Caco-2 (cell line): ENCODE data around the gene HACD2. TPM values are rescaled to one million over a fixed set of nuclear protein-coding genes. Genes with fewer than 3 reads are reported as not detected.
A peak's percentile ranks its signal among the peaks of the same experiment; 100 is the strongest.

ENCODE experiments used
- BruUV-seq: library from RNA; stranded (reverse); fragments of 400-500 nt; replicated peaks from 2 replicates; lab custom pipeline; 2021; lab: Mats Ljungman, UMichigan
- CTCF ChIA-PET: fragments of 300-600 bp; sonication (Branson Sonifier 250); formaldehyde crosslinking; loops from one replicate; lab custom pipeline; 2022; ENCODE audit warnings: antibody characterized with exemption; lab: Charles Lee
- POLR2A ChIA-PET: fragments of 300-600 bp; sonication (Branson Sonifier 250); formaldehyde crosslinking; loops from one replicate; lab custom pipeline; 2022; ENCODE audit warnings: antibody characterized with exemption; lab: Charles Lee
- DNase-seq, 2 experiments: peaks; one replicate each; pipeline versions ENCODE4 v3.0.0 to v3.0.0-alpha.2; 2020 to 2022
- H3K27me3 ChIP-seq: replicated peaks from 2 replicates; pipeline ENCODE4 v1.6.0; 2011; ENCODE audit warnings: low read length; ENCODE audit not compliant: control insufficient read depth, insufficient read depth
- H3K36me3 ChIP-seq: 2 replicates; pipeline ENCODE4 v1.5.1; 2011; ENCODE audit warnings: low read length; ENCODE audit not compliant: control insufficient read depth, insufficient read depth
- H3K4me1 ChIP-seq: fragments of 250-450 bp; sonication (Bioruptor Pico); 2 replicates; pipeline ENCODE4 v1.5.1; 2020; ENCODE audit warnings: mild to moderate bottlenecking
- H3K4me3 ChIP-seq: 2 replicates; pipeline ENCODE4 v1.5.1; 2011; ENCODE audit warnings: low read depth, mild to moderate bottlenecking, control low read depth, low read length
- H3K9me3 ChIP-seq: fragments of 250-450 bp; sonication (Bioruptor Pico); 2 replicates; pipeline ENCODE4 v1.5.1; 2020; ENCODE audit warnings: mild to moderate bottlenecking, moderate library complexity
- H3K27ac Mint-ChIP-seq: one replicate; pipeline ENCODE4 v1.8.0; 2022; ENCODE audit warnings: mixed read lengths; ENCODE audit not compliant: unreplicated experiment
- H3K27me3 Mint-ChIP-seq: one replicate; pipeline ENCODE4 v1.8.0; 2022; ENCODE audit warnings: mixed read lengths; ENCODE audit not compliant: insufficient read depth, unreplicated experiment
- H3K36me3 Mint-ChIP-seq: one replicate; pipeline ENCODE4 v1.8.0; 2022; ENCODE audit warnings: mild to moderate bottlenecking, mixed read lengths; ENCODE audit not compliant: insufficient read depth, unreplicated experiment
- H3K4me1 Mint-ChIP-seq: one replicate; pipeline ENCODE4 v1.8.0; 2022; ENCODE audit warnings: low read depth, mixed read lengths; ENCODE audit not compliant: unreplicated experiment
- H3K4me3 Mint-ChIP-seq: one replicate; pipeline ENCODE4 v1.8.0; 2022; ENCODE audit warnings: mild to moderate bottlenecking, moderate library complexity, mixed read lengths; ENCODE audit not compliant: unreplicated experiment
- H3K9me3 Mint-ChIP-seq: one replicate; pipeline ENCODE4 v1.8.0; 2022; ENCODE audit warnings: mixed read lengths; ENCODE audit not compliant: unreplicated experiment
- intact Hi-C: fragments of 100-400 bp; cut with micrococcal nuclease; formaldehyde crosslinking; loops from one replicate; pipeline ENCODE4 v1.10.0; 2022; ENCODE audit not compliant: unreplicated experiment
- total RNA-seq: library from RNA; stranded (reverse); gene quantifications from 2 replicates; pipeline ENCODE4 v1.2.3, GENCODE V29; 2022
- TF ChIP-seq, protein P1 (sequence below), 2 experiments: fragments of 200-600 bp in 1 of 2; IDR thresholded peaks; 1 replicate in 1 of 2; 2 replicates in 1 of 2; pipeline versions ENCODE4 v1.5.1 to v1.8.0; 2011 to 2022; ENCODE audit warnings: antibody characterized with exemption in 1 of 2, control low read depth in 1 of 2, inconsistent platforms in 1 of 2, low read depth in 1 of 2, low read length in 1 of 2, mild to moderate bottlenecking in 1 of 2, moderate library complexity in 1 of 2; ENCODE audit not compliant: insufficient read depth in 1 of 2, severe bottlenecking in 1 of 2, unreplicated experiment in 1 of 2

The HACD2 gene
- total RNA-seq, 1 experiment from 2014 or later = 92.5 TPM

DNA sequence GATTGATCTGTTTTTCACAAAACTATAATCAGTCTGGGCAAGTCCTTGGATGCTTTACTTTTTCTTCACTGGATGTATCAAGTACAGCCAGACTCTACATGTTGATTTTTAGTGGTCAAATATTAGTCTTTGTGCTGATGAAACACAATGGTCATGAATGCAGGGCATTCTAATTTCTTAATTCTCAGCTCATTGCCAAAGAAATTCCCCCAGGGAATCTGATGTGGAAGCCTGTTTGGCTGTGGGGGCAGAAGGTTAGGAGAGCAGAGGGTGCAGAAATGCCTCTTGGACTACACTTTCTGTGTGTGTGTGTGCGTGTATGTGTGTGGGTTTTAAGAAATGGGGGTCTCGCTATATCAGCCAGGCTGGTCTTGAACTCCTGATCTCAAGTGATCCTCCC, 48.7 kb upstream of the HACD2 start:
- no peak overlapping the region for H3K4me3 Mint-ChIP-seq
- ChIA-PET CTCF (interaction anchor here (1.1 kb wide), 2 partner anchors 9 to 27 kb away, joined by 3 to 4 read pairs; no protein-coding TSS in a partner anchor), POLR2A (no interaction called here)
- BruUV-seq = no TSS peak
- H3K4me3 ChIP-seq = no peak overlapping the region
- no peaks in the 10 kb centered on the region for H3K36me3 Mint-ChIP-seq
- no peak for DNase-seq
- no peaks in the 10 kb centered on the region for H3K9me3 Mint-ChIP-seq
- peak overlapping the region; percentile 66 for H3K27ac Mint-ChIP-seq
- intact Hi-C loops = no loop called here
- no peaks in the 10 kb centered on the region for H3K27me3 Mint-ChIP-seq
- H3K4me1 ChIP-seq = peaks cover 22% of the 10 kb centered on the region
- TF ChIP-seq, protein P1, sequence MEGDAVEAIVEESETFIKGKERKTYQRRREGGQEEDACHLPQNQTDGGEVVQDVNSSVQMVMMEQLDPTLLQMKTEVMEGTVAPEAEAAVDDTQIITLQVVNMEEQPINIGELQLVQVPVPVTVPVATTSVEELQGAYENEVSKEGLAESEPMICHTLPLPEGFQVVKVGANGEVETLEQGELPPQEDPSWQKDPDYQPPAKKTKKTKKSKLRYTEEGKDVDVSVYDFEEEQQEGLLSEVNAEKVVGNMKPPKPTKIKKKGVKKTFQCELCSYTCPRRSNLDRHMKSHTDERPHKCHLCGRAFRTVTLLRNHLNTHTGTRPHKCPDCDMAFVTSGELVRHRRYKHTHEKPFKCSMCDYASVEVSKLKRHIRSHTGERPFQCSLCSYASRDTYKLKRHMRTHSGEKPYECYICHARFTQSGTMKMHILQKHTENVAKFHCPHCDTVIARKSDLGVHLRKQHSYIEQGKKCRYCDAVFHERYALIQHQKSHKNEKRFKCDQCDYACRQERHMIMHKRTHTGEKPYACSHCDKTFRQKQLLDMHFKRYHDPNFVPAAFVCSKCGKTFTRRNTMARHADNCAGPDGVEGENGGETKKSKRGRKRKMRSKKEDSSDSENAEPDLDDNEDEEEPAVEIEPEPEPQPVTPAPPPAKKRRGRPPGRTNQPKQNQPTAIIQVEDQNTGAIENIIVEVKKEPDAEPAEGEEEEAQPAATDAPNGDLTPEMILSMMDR (IDR thresholded peaks at IDR 0.05; ENCODE audit: insufficient read depth in 1 of 2, low read depth in 1 of 2, low read length in 1 of 2, severe bottlenecking in 1 of 2, unreplicated experiment in 1 of 2) = no peak
- H3K4me1 Mint-ChIP-seq = peaks cover 11% of the 10 kb centered on the region
- H3K36me3 ChIP-seq = no peaks in the 10 kb centered on the region
- H3K9me3 ChIP-seq = no peaks in the 10 kb centered on the region
- no peaks in the 10 kb centered on the region for H3K27me3 ChIP-seq

DNA sequence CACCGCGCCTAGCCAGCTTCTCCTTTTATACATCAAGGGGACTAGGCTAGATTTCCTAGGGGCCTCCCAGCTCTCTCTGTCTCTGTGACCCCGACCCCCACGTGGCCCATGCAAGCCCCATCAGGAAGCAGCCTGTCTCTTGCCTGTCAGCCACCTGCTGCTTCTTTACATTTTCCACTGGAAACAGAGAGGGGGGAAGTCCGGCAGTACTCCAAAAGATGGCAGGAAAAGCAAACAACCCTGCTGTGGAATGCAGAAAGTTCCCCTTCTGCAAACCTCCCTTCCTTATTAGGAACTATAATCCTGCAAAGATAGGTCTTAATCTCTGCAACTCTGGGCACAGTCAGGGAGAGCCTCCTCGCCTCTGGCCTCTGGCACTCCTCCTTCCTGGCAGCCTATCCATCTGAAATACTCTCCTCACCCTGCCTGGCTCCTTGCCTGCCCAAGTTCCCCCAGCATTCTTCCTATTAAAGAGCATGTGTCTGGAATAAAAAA, 47.4 kb upstream of the HACD2 start:
- CTCF ChIA-PET = no interaction called here
- H3K9me3 ChIP-seq = no peaks in the 10 kb centered on the region
- Mint-ChIP-seq H3K9me3 (no peaks in the 10 kb centered on the region), H3K36me3 (no peaks in the 10 kb centered on the region), H3K27ac (no peak overlapping the region), H3K4me1 (peaks cover 7% of the 10 kb centered on the region), H3K4me3 (no peak overlapping the region), H3K27me3 (no peaks in the 10 kb centered on the region)
- POLR2A ChIA-PET = no interaction called here
- no peak for DNase-seq
- TF ChIP-seq, protein P1 (IDR thresholded peaks at IDR 0.05; ENCODE audit: insufficient read depth in 1 of 2, low read depth in 1 of 2, low read length in 1 of 2, severe bottlenecking in 1 of 2, unreplicated experiment in 1 of 2) = no peak
- intact Hi-C loops = no loop called here
- H3K4me3 ChIP-seq = no peak overlapping the region
- no TSS peak for BruUV-seq
- H3K36me3 ChIP-seq = no peaks in the 10 kb centered on the region
- H3K27me3 ChIP-seq = no peaks in the 10 kb centered on the region
- peaks cover 22% of the 10 kb centered on the region for H3K4me1 ChIP-seq

DNA sequence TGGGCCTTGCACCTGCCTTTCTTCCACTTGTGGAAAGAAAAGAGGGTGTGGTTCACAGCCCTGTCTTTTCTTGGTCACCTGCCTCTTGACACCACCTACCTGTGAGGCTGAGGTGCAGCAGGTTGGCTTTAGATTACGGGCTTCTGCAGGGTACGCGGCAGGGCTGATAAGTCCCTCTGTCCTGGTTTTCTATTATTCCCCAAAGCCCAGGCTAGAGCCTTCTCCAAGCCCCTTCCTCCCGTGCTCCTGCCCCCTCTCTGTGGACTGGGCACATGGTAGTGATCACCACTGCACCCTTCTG, 44.8 kb upstream of the HACD2 start:
- Histone ChIP-seq H3K36me3 (no peaks in the 10 kb centered on the region), H3K4me3 (no peak overlapping the region), H3K4me1 (peaks cover 6% of the 10 kb centered on the region; the same call in 1 of the 2 replicates), H3K9me3 (no peaks in the 10 kb centered on the region), H3K27me3 (no peaks in the 10 kb centered on the region)
- no peaks in the 10 kb centered on the region for H3K36me3 Mint-ChIP-seq
- H3K9me3 Mint-ChIP-seq = no peaks in the 10 kb centered on the region
- ChIA-PET CTCF (no interaction called here), POLR2A (no interaction called here)
- TF ChIP-seq, protein P1 (IDR thresholded peaks at IDR 0.05; ENCODE audit: insufficient read depth in 1 of 2, low read depth in 1 of 2, low read length in 1 of 2, severe bottlenecking in 1 of 2, unreplicated experiment in 1 of 2) = peak in 1 of 2 experiments; percentile 7
- no peaks in the 10 kb centered on the region for H3K27me3 Mint-ChIP-seq
- no peak overlapping the region for H3K27ac Mint-ChIP-seq
- no peak overlapping the region for H3K4me3 Mint-ChIP-seq
- DNase-seq = peak in 1 of 2 experiments; percentile 31
- peaks cover 8% of the 10 kb centered on the region for H3K4me1 Mint-ChIP-seq
- intact Hi-C loops = loop anchor here (2.0 kb wide), 1 partner anchor 45 kb away; the partner anchor contains the start of gene HACD2
- no TSS peak for BruUV-seq
